Stimulated activated effector memory CD8-positive, alpha-beta T cell treated with anti-CD3 and anti-CD28 coated beads, Interleukin-12 subunit alpha, Interleukin-12 subunit beta, amount 100 ng/mL, for 72 hours (primary cell): Measurements from ENCODE around the gene MAPK8IP2.
A peak's percentile ranks its signal among the peaks of the same experiment; 100 is the strongest.
"Not testable (repeated sequence)": the region's sequence is repeated elsewhere in the genome, so short reads cannot be mapped to it uniquely, and the experiment has no call there.

Experiments
- ATAC-seq: fragments of 150-1000 bp; cut with Tn5 transposase; 2 replicates; pipeline ENCODE4 v1.10.0; 2021
- DNase-seq, 2 donors: peaks; one replicate each; pipeline ENCODE4 v3.0.0; 2021 to 2022; ENCODE audit warnings: low spot score in 2 of 2
- H3K27ac Mint-ChIP-seq: one replicate; pipeline ENCODE4 v1.8.0; 2022; ENCODE audit warnings: mild to moderate bottlenecking, mixed read lengths
- H3K36me3 Mint-ChIP-seq: one replicate; pipeline ENCODE4 v1.8.0; 2022; ENCODE audit warnings: mild to moderate bottlenecking, mixed read lengths
- H3K4me1 Mint-ChIP-seq: one replicate; pipeline ENCODE4 v1.8.0; 2022; ENCODE audit warnings: mixed read lengths
- H3K4me3 Mint-ChIP-seq: one replicate; pipeline ENCODE4 v1.8.0; 2022; ENCODE audit warnings: mild to moderate bottlenecking, mixed read lengths
- H3K9me3 Mint-ChIP-seq: one replicate; pipeline ENCODE4 v1.8.0; 2022; ENCODE audit warnings: mixed read lengths

MAPK8IP2 gene

DNA sequence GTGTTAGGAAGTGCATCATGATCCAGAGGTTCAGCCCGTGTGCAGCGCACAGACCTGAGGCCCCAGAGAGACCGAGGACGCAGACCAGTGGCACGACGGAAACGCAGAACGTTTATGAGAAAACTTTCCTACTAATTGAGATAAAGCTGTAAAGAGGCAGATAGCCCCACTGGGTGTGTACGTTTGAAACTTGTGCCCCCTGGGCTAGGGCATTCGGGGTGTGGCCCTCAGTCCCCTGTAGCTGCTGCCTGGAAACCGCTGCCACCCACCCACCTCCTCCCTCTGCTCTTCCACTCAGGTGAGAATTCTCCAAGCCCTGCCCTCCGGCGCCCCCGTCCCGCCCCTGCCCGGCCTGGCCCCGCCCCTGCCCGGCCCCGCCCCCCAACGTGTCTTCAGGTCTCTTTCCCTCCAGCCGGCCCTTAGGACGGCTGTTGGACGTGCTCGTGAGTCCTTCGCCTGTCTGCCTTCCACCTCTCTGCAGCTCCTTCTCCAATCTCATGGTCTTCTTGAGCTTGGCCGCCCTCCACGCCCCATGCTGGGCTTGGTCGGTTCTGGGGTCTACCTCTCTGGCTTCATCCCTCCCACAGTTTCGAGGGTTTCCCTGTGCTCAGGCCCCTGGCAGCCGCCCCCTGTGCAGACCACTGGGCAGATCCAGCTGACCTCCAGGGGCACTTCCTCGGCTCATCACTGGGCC is 12.1 kb downstream of the MAPK8IP2 start:
- no peak overlapping the region for H3K27ac Mint-ChIP-seq
- ATAC-seq = peak; percentile 45

DNA sequence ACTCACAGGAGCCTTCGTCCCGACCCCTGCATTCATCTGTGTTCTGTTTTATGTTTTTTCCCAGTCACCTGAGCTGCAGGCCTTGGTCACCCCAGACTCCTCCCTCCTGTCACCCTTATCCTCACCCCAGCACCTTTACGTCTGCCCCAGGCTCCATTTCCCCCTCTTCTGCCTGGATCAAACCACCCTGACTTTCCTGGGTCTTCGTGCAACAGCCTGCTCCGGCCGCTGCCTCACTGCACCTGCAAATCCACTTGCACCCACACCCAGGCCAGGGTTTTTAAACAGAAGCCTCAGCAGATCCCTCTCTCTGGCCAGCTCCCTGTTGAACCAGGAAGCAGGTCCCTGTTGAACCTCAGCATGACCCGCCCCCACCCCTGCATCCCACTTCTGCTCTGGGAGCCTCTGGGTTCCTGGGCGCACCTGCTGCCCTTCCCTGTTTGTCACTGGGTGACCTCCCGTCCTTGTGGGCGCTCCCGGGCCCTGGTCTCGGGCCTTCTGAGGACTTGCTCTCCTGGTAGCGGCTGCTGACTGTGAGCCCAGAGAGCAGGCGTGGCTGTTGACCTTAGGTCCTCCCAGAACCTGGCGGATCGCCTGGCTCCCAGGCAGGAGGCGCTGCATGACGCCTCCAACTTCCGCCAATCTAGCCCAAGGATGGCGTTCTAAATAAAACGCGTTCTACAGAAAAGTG is 12.8 kb downstream of the MAPK8IP2 start:
- no peak overlapping the region for H3K4me3 Mint-ChIP-seq
- DNase-seq (no peak), ATAC-seq (no peak)
- H3K36me3 Mint-ChIP-seq = no peaks in the 10 kb centered on the region
- H3K27ac Mint-ChIP-seq = peak overlapping the region; percentile 50
- no peaks in the 10 kb centered on the region for H3K9me3 Mint-ChIP-seq
- peaks cover 15% of the 10 kb centered on the region for H3K4me1 Mint-ChIP-seq

More for the DNA sequence above, 12.1 kb downstream of the MAPK8IP2 start:
- DNase-seq = no peak
- H3K36me3 Mint-ChIP-seq = no peaks in the 10 kb centered on the region
- H3K4me3 Mint-ChIP-seq = no peak overlapping the region
- H3K4me1 Mint-ChIP-seq = peaks cover 16% of the 10 kb centered on the region
- H3K9me3 Mint-ChIP-seq = no peaks in the 10 kb centered on the region

DNA sequence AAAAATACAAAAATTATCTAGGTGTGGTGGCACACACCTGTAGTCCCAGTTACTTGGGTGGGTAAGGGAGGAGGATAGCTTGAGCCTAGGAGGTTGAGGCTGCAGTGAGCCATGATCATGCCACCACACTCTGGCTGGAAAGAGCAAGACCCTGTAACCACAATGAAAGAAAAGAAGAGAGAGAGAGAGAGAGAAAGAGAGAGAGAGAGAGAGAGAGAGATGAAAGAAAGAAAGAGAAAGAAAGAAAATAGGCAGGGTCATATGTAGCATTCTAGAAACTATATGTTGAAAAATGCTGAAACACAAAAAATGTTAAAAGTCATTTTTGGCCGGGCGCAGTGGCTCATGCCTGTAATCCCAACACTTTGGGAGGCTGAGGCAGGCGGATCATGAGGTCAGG is 13.7 kb downstream of the MAPK8IP2 start:
- H3K9me3 Mint-ChIP-seq, ATAC-seq, H3K4me3 Mint-ChIP-seq, DNase-seq, H3K36me3 Mint-ChIP-seq, H3K27ac Mint-ChIP-seq: not testable (repeated sequence)
- peaks cover 15% of the 10 kb centered on the region for H3K4me1 Mint-ChIP-seq

DNA sequence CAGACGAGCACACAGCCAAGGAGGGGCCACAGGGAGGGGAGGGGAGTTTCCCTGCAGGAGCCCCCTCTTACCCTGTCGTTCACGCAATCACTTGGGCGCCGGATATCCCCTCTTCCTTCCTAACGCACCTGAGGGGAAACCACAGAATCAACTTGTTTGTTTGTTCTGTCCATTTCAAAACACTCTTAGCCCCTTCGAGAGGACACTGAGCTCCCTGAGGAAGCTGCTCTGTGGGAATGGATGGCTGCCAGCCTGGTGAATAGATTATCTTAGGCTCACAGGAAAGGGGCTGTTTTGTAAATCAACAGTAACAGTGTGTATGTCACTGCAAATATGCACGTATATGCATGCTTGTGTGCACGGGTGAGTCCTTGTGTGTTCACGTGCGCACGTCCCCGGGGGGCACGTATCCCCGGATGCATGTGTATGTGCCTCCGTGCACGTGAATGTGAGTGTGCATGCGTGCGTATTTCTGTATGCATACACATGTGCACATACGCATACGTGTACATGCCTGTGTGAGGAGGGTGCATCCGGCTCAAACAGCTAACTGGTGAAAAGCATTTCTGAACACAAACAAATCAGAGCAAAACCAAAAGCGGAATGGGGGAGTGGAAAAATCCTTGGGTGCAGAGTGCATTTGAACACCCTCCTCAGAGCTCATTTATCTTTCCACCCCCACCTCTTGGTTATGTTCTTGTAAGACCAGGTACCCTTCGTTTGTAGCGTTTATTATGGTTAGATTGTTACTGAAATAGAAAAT is 20.2 kb downstream of the MAPK8IP2 start:
- Mint-ChIP-seq H3K36me3 (peaks cover 16% of the 10 kb centered on the region), H3K4me1 (peaks cover 35% of the 10 kb centered on the region), H3K27ac (peak overlapping the region; percentile 93), H3K4me3 (peak overlapping the region; percentile 81), H3K9me3 (no peaks in the 10 kb centered on the region)
- ATAC-seq (peak; percentile 72), DNase-seq (peak; percentile 45 to 83)

DNA sequence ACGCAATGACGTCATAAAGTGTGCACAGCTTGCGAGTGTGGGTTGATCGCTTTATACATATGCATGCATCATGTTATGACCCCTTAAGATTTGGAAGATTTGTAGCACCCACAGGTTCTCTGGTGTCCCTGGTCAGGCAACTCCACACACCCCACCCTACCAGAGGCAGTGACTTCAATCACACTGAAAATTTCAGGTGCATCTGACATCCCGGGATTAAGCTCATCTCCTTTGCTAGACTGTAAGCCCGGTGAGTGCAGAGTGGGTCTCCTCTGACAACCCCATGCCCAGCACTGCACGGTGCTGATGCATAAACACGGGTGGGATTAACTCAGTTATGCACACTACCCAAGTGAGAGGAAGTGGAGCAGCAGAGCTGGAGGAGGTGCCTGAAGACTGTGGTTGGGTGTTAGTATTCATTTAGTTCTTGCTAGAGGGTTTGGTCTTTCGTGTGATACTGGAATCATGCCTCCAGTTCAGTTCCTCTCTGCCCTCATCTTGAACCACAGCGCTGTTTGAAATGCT is 20.8 kb downstream of the MAPK8IP2 start:
- peak in 1 of 2 donors; percentile 86 for DNase-seq
- ATAC-seq = peak; percentile 87
- peaks cover 16% of the 10 kb centered on the region for H3K36me3 Mint-ChIP-seq
- no peaks in the 10 kb centered on the region for H3K9me3 Mint-ChIP-seq
- H3K27ac Mint-ChIP-seq = peak overlapping the region; percentile 93
- peak overlapping the region; percentile 81 for H3K4me3 Mint-ChIP-seq
- peaks cover 37% of the 10 kb centered on the region for H3K4me1 Mint-ChIP-seq

DNA sequence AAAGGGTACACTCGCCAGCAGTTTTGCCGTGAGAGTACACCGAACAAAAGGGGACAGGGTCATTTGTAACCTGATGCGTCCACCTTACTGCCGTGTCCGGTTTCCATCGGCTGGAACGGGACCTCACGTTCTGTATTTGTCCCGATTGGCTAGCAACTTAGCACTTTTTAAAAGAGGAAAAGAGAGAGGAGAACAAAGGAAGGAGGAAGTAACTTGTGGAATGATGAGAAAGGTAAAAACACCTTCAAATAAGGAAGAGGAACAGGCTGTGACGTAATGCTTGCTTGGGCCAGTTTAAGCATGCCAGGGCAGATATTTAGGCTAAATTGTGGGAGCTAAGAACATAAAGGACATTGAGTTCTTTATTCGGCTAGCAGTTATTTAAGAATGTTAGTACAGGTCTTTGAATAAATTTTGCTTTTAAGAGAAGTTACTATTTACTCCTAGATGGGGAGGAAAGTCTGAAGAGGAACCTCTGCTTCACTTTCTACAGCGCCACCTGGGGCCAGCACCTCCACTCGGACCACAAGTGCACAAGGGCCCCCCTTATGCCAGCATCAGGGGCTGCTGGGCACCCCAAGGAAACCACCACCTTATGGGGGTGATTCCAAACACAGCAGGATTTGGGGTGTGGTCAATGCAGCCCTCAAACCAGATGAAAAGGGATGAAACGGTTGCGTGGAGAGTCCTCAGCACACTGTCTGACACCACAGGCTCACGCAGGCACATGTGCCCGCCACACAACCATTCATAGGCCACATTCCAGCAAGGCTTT is 21.5 kb downstream of the MAPK8IP2 start:
- H3K27ac Mint-ChIP-seq = peak overlapping the region; percentile 93
- H3K4me1 Mint-ChIP-seq = peaks cover 42% of the 10 kb centered on the region
- H3K9me3 Mint-ChIP-seq = no peaks in the 10 kb centered on the region
- DNase-seq = peak in 1 of 2 donors; percentile 65
- H3K36me3 Mint-ChIP-seq = peaks cover 16% of the 10 kb centered on the region
- H3K4me3 Mint-ChIP-seq = peak overlapping the region; percentile 81
- no peak for ATAC-seq

DNA sequence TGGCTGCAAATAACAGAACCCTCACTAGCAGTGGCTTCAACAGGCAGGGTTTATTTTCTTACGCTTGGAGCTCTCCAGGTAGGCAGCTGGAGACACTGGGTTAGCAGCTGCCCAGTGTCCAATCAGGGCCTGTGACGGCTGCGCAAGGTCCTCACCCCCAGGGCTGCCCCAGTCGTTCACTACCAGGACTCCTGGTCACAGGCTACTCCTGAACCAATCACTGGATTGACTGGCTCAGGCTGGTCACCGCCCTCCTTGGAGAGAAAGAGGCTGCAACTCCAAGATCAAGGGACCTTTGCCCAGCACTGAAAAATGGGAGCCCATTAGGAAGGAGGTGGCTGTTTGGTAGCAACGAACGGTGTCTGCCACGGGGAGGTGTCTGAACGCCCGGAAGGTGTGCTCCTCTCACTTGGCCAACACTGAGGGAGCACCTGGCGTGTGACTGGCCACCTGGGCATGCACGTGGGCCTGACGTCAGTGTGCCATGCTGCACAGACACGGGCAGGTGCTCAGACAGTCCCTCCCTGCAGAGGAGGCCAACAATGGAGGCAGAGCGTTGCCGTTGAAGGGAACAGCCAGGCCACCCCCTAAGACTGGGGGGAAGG is 22.2 kb downstream of the MAPK8IP2 start:
- H3K4me3 Mint-ChIP-seq = peak overlapping the region; percentile 81
- H3K36me3 Mint-ChIP-seq = peaks cover 16% of the 10 kb centered on the region
- no peaks in the 10 kb centered on the region for H3K9me3 Mint-ChIP-seq
- H3K27ac Mint-ChIP-seq = peak overlapping the region; percentile 93
- H3K4me1 Mint-ChIP-seq = peaks cover 42% of the 10 kb centered on the region
- no peak for ATAC-seq
- DNase-seq = no peak

DNA sequence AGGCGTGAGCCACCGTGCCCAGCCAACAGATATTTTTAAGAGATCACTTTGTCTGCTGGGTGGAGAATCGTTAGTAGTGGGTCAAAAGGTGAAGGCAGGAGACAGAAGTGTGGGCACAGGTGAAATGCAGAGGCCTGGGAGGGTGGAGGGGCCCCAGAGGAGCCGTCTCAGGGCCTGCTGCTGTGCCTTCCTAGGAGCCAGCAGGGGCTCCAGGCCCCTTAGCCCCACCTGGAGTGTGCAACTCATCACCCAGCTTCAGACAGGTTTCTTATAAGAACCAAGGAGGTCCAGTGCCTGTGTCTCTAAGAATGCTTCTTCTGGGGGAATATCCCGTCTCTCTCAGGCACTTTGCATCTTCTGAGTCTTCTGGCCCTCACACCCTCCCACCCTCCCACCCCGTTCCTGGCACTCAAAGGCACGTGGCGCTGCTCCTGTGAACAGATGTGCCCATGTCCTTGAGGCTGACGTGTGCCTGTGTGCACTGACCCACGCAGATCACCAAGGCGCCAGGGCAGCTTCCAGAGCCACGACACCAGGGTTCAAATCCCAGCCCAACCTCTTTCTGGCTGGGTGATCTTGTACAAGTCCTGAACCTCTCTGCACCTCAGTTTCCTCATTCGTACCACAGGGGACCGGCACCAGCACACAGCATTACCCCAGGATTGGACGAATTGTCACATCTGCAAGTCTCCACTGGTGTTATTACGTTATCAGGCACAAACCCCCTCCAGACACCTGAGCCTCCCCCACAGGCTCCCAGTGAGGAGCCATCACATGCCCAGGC is 23.9 kb downstream of the MAPK8IP2 start:
- H3K27ac Mint-ChIP-seq = peak overlapping the region; percentile 37
- DNase-seq (no peak), ATAC-seq (no peak)
- H3K9me3 Mint-ChIP-seq = no peaks in the 10 kb centered on the region
- H3K4me3 Mint-ChIP-seq = no peak overlapping the region
- H3K36me3 Mint-ChIP-seq = peaks cover 25% of the 10 kb centered on the region
- peaks cover 51% of the 10 kb centered on the region for H3K4me1 Mint-ChIP-seq

DNA sequence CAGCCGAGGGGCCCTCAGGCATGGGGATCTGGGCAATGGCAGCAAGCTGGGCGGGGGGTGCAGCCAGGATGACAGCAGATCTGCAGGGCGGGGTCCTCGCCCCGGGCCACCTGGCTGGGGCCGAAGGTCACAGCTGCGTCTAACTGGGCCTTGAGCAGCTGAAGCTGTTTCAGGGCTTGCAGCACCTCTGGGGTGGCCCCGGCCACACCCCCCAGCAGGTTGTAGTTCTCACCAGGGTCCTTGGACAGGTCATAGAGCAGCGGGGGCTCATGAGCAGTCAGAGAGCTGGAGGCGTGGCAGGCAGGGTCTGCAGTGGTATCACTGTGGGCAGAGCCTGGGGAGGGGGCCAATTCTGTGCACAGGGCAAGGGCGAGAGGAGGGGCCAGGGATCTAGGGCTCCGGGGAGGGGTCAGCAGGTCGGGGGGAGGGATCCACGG is 24.6 kb downstream of the MAPK8IP2 start:
- Mint-ChIP-seq H3K27ac (peak overlapping the region; percentile 37), H3K4me3 (no peak overlapping the region), H3K4me1 (peaks cover 45% of the 10 kb centered on the region), H3K9me3 (no peaks in the 10 kb centered on the region), H3K36me3 (peaks cover 25% of the 10 kb centered on the region)
- no peak for ATAC-seq
- no peak for DNase-seq

DNA sequence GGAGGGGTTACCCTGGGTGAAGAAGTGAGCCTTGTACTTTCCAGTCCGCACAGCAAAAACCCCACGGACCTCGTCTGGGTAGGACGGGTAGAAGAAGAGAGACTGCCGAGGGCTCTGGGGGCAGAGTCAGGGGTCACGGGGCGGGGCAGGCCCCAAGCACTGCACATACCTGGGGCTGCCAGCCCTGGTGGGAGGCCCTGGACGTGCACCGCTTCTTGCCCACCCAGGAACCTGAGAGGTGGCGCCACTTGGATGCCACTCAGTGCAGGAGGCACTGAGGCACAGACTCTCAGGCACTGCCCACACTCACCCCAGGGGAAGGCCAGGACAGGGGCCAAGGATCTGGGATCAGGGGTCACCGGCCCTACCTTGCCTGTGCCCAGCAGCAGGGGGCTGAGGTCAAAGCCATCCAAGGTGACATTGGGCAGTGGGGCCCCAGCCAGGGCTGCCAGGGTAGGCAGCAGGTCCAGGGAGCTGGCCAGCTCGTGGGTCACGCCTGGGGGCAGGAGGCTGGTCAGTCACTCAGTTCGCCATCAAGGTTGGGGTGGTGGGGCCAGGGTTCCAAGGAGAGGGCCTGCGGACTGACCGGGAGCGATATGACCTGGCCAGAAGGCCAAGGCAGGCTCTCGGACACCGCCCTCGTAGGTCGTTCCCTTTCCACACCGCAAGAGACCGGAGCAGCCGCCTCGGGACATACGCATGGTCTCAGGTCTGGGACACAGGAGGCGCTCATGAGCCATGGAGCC is 25.1 kb downstream of the MAPK8IP2 start:
- Mint-ChIP-seq H3K27ac (no peak overlapping the region), H3K9me3 (no peaks in the 10 kb centered on the region), H3K36me3 (peaks cover 21% of the 10 kb centered on the region), H3K4me3 (no peak overlapping the region), H3K4me1 (peaks cover 41% of the 10 kb centered on the region)
- ATAC-seq (no peak), DNase-seq (no peak)

DNA sequence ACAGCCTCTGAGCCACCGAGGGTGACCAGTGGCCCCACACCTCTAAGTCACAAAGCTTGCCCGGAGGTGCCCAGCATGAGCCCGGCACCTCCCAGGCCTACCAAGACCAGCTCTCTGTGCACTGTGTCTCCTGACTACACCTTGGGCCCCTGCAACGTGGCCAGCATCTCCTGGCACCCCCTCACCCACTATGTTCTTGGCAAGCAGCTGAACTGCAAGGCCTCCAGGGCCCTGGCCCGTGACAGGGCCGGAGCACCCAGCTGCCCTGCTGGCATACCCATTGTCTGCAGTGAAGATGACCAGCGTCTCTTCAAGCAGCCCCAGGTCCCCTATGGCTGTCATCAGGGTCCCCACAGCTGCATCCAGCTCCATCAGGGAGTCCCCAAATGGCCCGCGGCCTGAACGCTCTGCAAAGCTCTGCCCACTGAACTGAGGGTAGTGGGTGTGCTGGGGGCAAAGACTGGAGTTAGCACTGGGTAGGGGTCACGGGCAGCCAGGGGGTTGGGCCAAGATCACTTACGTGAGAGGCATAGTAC is 25.8 kb downstream of the MAPK8IP2 start:
- Mint-ChIP-seq H3K4me1 (peaks cover 35% of the 10 kb centered on the region), H3K9me3 (no peaks in the 10 kb centered on the region), H3K27ac (no peak overlapping the region), H3K4me3 (peak overlapping the region; percentile 80), H3K36me3 (peaks cover 15% of the 10 kb centered on the region)
- DNase-seq (no peak), ATAC-seq (no peak)

DNA sequence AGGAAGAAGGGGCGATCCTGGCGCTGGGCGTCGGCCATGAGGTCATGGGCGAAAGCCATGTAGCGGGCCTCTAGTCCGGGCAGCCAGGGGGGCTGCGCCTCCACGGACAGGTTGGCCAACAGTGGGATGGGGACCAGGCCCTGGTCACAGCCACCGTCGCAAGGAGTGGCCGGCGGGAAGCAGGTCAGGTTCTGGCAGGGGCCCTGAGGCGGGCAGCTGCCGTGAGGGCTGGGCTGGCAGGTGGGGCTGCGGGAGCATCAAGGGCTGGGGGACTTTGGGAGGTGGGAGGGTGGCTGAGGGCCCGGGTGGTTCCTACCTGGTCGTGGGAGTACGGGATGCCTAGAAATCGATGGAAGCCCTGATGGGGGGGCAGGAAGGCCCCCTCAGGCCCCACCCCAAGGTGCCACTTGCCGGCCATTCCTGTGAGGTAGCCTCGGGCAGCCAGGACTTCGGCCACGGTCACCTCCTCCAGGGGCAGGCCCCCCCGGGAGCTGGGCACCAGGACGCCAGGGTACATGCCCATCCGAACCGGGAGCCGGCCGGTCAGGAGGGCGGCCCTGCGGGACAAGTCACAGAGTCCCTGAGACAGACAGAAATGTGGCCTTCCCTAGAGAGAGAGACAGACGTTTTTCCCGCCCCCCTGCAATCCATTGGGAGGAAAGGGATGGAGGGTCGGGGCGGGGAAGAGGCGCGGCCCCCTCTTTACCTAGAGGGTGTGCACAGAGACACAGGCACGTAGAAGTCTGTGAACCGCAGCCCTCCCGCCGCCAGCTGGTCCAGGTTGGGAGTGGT is 26.5 kb downstream of the MAPK8IP2 start:
- Mint-ChIP-seq H3K4me1 (peaks cover 28% of the 10 kb centered on the region), H3K9me3 (no peaks in the 10 kb centered on the region), H3K4me3 (peak overlapping the region; percentile 80), H3K36me3 (peaks cover 15% of the 10 kb centered on the region), H3K27ac (peak overlapping the region; percentile 17)
- ATAC-seq = no peak
- no peak for DNase-seq
